ENCODE data around the gene GNG12.

The GNG12 gene

GRCh38 chr1:67723126-67723525 is 110.1 kb downstream of the GNG12 start:
- H3K27ac ChIP-seq = no peak overlapping the region
- TF ChIP-seq ZFX (IDR thresholded peaks at IDR 0.05) (no peak), CTCF (conservative IDR thresholded peaks at IDR 0.05) (no peak)

- TF ChIP-seq CTCF (conservative IDR thresholded peaks at IDR 0.05) = no peak
- TF ChIP-seq ZFX (IDR thresholded peaks at IDR 0.05) = no peak
- no peak overlapping the region for H3K27ac ChIP-seq
Observed at GRCh38 chr1:67722292-67722944, 110.8 kb downstream of the GNG12 start.

GRCh38 chr1:67721650-67722291 is 111.5 kb downstream of the GNG12 start:
- no peak overlapping the region for H3K27ac ChIP-seq
- TF ChIP-seq ZFX (IDR thresholded peaks at IDR 0.05) = no peak
- no peak for TF ChIP-seq CTCF (conservative IDR thresholded peaks at IDR 0.05)

GRCh38 chr1:67721112-67721511 is 112.2 kb downstream of the GNG12 start:
- TF ChIP-seq CTCF (conservative IDR thresholded peaks at IDR 0.05) (no peak), ZFX (IDR thresholded peaks at IDR 0.05) (no peak)
- no peak overlapping the region for H3K27ac ChIP-seq

- no peak overlapping the region for H3K27ac ChIP-seq
- TF ChIP-seq CTCF (conservative IDR thresholded peaks at IDR 0.05) (no peak), ZFX (IDR thresholded peaks at IDR 0.05) (no peak)
Observed at GRCh38 chr1:67719329-67720196, 113.7 kb downstream of the GNG12 start.

- TF ChIP-seq ZFX (IDR thresholded peaks at IDR 0.05) = no peak
- no peak for TF ChIP-seq CTCF (conservative IDR thresholded peaks at IDR 0.05)
- H3K27ac ChIP-seq = no peak overlapping the region
Observed at GRCh38 chr1:67717876-67718275, 115.4 kb downstream of the GNG12 start.

- H3K27ac ChIP-seq = peak overlapping the region; percentile 40
- TF ChIP-seq CTCF (conservative IDR thresholded peaks at IDR 0.05) (no peak), ZFX (IDR thresholded peaks at IDR 0.05) (no peak)
Observed at GRCh38 chr1:67716800-67717199, 116.5 kb downstream of the GNG12 start.

All from C4-2B (cell line).